AG04450 (cell line): ENCODE data around the gene IFT88. TPM values are rescaled to one million over a fixed set of nuclear protein-coding genes. Genes with fewer than 3 reads are reported as not detected.

ENCODE experiments used
- CTCF ChIA-PET: fragments of 300-600, 350-600 bp; formaldehyde crosslinking; extraction: SDS; loops from one replicate; lab custom pipeline; 2022; ENCODE audit warnings: antibody characterized with exemption, inconsistent platforms; lab: Charles Lee
- POLR2A ChIA-PET: fragments of 350-600 bp; formaldehyde crosslinking; extraction: SDS; loops from one replicate; lab custom pipeline; 2021; ENCODE audit warnings: antibody characterized with exemption, inconsistent platforms; lab: Yijun Ruan, JAX
- DNase-seq: peaks from one replicate; pipeline ENCODE4 v3.0.0-alpha.2; 2011; ENCODE audit warnings: low read depth, low spot score
- H3K27ac ChIP-seq: one replicate; pipeline ENCODE4 v1.5.1; 2012; ENCODE audit warnings: low read depth, low read length, control low read depth
- H3K27me3 ChIP-seq: one replicate; pipeline ENCODE4 v1.6.0; 2012; ENCODE audit warnings: low read length; ENCODE audit not compliant: control insufficient read depth, insufficient read depth
- H3K4me3 ChIP-seq: 2 replicates; pipeline ENCODE4 v1.5.1; 2011; ENCODE audit warnings: mild to moderate bottlenecking, low read depth, low read length, control low read depth
- H3K9me3 ChIP-seq: 2 replicates; pipeline ENCODE4 v1.5.1; 2012; ENCODE audit warnings: low read length; ENCODE audit not compliant: control insufficient read depth, insufficient read depth
- CTCF ChIP-seq: IDR thresholded peaks from 2 replicates; pipeline ENCODE4 v1.5.1; 2011; ENCODE audit warnings: low read depth, low read length, control low read depth, inconsistent platforms
- polyA plus RNA-seq: library from polyadenylated mRNA; depleted of rRNA; stranded (reverse); fragments of >200 nt; gene quantifications from 2 replicates; pipeline ENCODE4 v1.2.3, GENCODE V29; 2011

The IFT88 gene
- polyA plus RNA-seq, 1 experiment: 15.8 TPM

GRCh38 chr13:20658451-20659040 lies 91.6 kb downstream of the IFT88 start:
- ChIA-PET POLR2A (no interaction called here), CTCF (no interaction called here)
- TF ChIP-seq CTCF: no peak
- no peak overlapping the region for H3K27ac ChIP-seq
- no peaks in the 10 kb centered on the region for H3K27me3 ChIP-seq
- H3K9me3 ChIP-seq: no peaks in the 10 kb centered on the region
- H3K4me3 ChIP-seq: no peak overlapping the region
- no peak for DNase-seq

- Histone ChIP-seq H3K27me3 (no peaks in the 10 kb centered on the region), H3K27ac (no peak overlapping the region), H3K9me3 (no peaks in the 10 kb centered on the region), H3K4me3 (no peak overlapping the region)
- ChIA-PET POLR2A (no interaction called here), CTCF (no interaction called here)
- no peak for DNase-seq
- no peak for TF ChIP-seq CTCF
These were observed 97.4 kb downstream of the IFT88 start for GRCh38 chr13:20664351-20664750.

- no peak for TF ChIP-seq CTCF
- CTCF ChIA-PET: interaction anchor here (0.6 kb wide), 1 partner anchor 50 kb away, joined by 3 read pairs; no protein-coding TSS in a partner anchor
These were observed 100.0 kb downstream of the IFT88 start for GRCh38 chr13:20666948-20667347.

GRCh38 chr13:20667857-20668437 lies 101.0 kb downstream of the IFT88 start:
- no peaks in the 10 kb centered on the region for H3K27me3 ChIP-seq
- CTCF ChIA-PET: interaction anchor here (0.5 kb wide), 2 partner anchors 19 to 485 kb away, joined by 3 to 5 read pairs; no protein-coding TSS in a partner anchor
- no peak overlapping the region for H3K27ac ChIP-seq
- TF ChIP-seq CTCF: no peak
- DNase-seq: no peak
- H3K9me3 ChIP-seq: no peaks in the 10 kb centered on the region
- POLR2A ChIA-PET: no interaction called here
- H3K4me3 ChIP-seq: no peak overlapping the region

More at GRCh38 chr13:20666948-20667347, 100.0 kb downstream of the IFT88 start:
- Histone ChIP-seq H3K27ac (no peak overlapping the region), H3K4me3 (no peak overlapping the region), H3K27me3 (no peaks in the 10 kb centered on the region), H3K9me3 (no peaks in the 10 kb centered on the region)
- POLR2A ChIA-PET: no interaction called here
- no peak for DNase-seq

- no peak for DNase-seq
- ChIA-PET CTCF (interaction anchor here (0.6 kb wide), 1 partner anchor 387 kb away, joined by 3 read pairs; no protein-coding TSS in a partner anchor), POLR2A (no interaction called here)
- no peak overlapping the region for H3K27ac ChIP-seq
- H3K27me3 ChIP-seq: no peaks in the 10 kb centered on the region
- no peak overlapping the region for H3K4me3 ChIP-seq
- no peak for TF ChIP-seq CTCF
- H3K9me3 ChIP-seq: no peaks in the 10 kb centered on the region
These were observed 102.2 kb downstream of the IFT88 start for GRCh38 chr13:20669162-20669561.
